Measurements from ENCODE around the gene ASXL1. TPM values are rescaled to one million over a fixed set of nuclear protein-coding genes. Genes with fewer than 3 reads are reported as not detected.

The ASXL1 gene
- polyA plus RNA-seq, 1 of the 3 experiments (the other 2 are of a cell fraction), result 36.6 TPM

- 93% methylated on average over 6 of the region's 8 CpGs for WGBS (ENCODE audit: low lambda C conversion rate)
- no peak for TF ChIP-seq TCF12 (IDR thresholded peaks at IDR 0.05)
- TF ChIP-seq, protein P1, sequence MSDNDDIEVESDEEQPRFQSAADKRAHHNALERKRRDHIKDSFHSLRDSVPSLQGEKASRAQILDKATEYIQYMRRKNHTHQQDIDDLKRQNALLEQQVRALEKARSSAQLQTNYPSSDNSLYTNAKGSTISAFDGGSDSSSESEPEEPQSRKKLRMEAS (IDR thresholded peaks at IDR 0.05; ENCODE audit: low read depth), result no peak
Measured at GRCh38 chr20:32451340-32451681, 93.2 kb downstream of the ASXL1 start.

GRCh38 chr20:32451682-32452461 is 93.7 kb downstream of the ASXL1 start:
- ChIA-PET CTCF (interaction anchor here (0.7 to 1.9 kb wide), 6 partner anchors 10 to 331 kb away, joined by 3 to 8 read pairs (median 4); no protein-coding TSS in a partner anchor), POLR2A (interaction anchor here (0.6 kb wide), 1 partner anchor 327 kb away, joined by 4 read pairs; no protein-coding TSS in a partner anchor)
- Histone ChIP-seq H3K79me2 (ENCODE audit: insufficient read depth) (peaks cover 25% of the 10 kb centered on the region; the same call in 1 of the 2 replicates), H3K9me2 (no peaks in the 10 kb centered on the region), H4K20me1 (ENCODE audit: insufficient read depth) (peaks cover 24% of the 10 kb centered on the region), H3F3A (replicated peaks; ENCODE audit: insufficient read depth) (no peaks in the 10 kb centered on the region), H3K27ac (ENCODE audit: low read depth in 2 of 2, low read length in 1 of 2) (peak overlapping the region in 1 of 2 experiments; percentile 98; a peak in 2 of 4 replicates), H3K4me2 (no peak overlapping the region), H3K4me3 (ENCODE audit: low read depth in 2 of 2, low read length in 1 of 2) (no peak overlapping the region), H3K27me3 (ENCODE audit: insufficient read depth) (no peaks in the 10 kb centered on the region), H3K9ac (no peak overlapping the region), H3K4me1 (ENCODE audit: control insufficient read depth in 1 of 2, insufficient read depth in 2 of 2, low read depth in 1 of 2, low read length in 1 of 2) (peaks cover 0 to 100% of the 10 kb centered on the region in 2 experiments; a peak in 2 of 4 replicates), H2AFZ (ENCODE audit: low read depth) (no peak overlapping the region), H3K9me3 (no peaks in the 10 kb centered on the region), H3K36me3 (replicated peaks in 1 of 2; ENCODE audit: control insufficient read depth in 1 of 2, insufficient read depth in 2 of 2, low read length in 1 of 2) (peaks cover 7 to 70% of the 10 kb centered on the region in 2 experiments)
- DNase-seq, result no peak
- 87% methylated on average over 26 of the region's 27 CpGs for WGBS (ENCODE audit: low lambda C conversion rate)
- TF ChIP-seq CTCF (IDR thresholded peaks at IDR 0.05) (no peak), MEF2A (IDR thresholded peaks at IDR 0.05; ENCODE audit: borderline replicate concordance, low read depth) (no peak), PBX3 (IDR thresholded peaks at IDR 0.05) (no peak), RAD21 (IDR thresholded peaks at IDR 0.05; ENCODE audit: low read length) (no peak), NFIC (IDR thresholded peaks at IDR 0.05; ENCODE audit: borderline replicate concordance) (no peak), USF1 (IDR thresholded peaks at IDR 0.05; ENCODE audit: borderline replicate concordance, low read depth) (no peak), RFX5 (IDR thresholded peaks at IDR 0.05; ENCODE audit: low read length) (no peak), RXRA (IDR thresholded peaks at IDR 0.05; ENCODE audit: borderline replicate concordance, low read depth) (no peak), MXI1 (IDR thresholded peaks at IDR 0.05; ENCODE audit: low read depth, low read length) (no peak), TAF1 (IDR thresholded peaks at IDR 0.05; ENCODE audit: borderline replicate concordance, low read depth, low read length) (no peak), GATA2 (CRISPR knock-in tag; IDR thresholded peaks at IDR 0.05) (no peak), FOSL2 (IDR thresholded peaks at IDR 0.05; ENCODE audit: borderline replicate concordance, low read depth) (no peak)
- TF ChIP-seq, protein P2, sequence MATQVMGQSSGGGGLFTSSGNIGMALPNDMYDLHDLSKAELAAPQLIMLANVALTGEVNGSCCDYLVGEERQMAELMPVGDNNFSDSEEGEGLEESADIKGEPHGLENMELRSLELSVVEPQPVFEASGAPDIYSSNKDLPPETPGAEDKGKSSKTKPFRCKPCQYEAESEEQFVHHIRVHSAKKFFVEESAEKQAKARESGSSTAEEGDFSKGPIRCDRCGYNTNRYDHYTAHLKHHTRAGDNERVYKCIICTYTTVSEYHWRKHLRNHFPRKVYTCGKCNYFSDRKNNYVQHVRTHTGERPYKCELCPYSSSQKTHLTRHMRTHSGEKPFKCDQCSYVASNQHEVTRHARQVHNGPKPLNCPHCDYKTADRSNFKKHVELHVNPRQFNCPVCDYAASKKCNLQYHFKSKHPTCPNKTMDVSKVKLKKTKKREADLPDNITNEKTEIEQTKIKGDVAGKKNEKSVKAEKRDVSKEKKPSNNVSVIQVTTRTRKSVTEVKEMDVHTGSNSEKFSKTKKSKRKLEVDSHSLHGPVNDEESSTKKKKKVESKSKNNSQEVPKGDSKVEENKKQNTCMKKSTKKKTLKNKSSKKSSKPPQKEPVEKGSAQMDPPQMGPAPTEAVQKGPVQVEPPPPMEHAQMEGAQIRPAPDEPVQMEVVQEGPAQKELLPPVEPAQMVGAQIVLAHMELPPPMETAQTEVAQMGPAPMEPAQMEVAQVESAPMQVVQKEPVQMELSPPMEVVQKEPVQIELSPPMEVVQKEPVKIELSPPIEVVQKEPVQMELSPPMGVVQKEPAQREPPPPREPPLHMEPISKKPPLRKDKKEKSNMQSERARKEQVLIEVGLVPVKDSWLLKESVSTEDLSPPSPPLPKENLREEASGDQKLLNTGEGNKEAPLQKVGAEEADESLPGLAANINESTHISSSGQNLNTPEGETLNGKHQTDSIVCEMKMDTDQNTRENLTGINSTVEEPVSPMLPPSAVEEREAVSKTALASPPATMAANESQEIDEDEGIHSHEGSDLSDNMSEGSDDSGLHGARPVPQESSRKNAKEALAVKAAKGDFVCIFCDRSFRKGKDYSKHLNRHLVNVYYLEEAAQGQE (IDR thresholded peaks at IDR 0.05; ENCODE audit: low read depth, low read length), result no peak
- TF ChIP-seq, protein P3, sequence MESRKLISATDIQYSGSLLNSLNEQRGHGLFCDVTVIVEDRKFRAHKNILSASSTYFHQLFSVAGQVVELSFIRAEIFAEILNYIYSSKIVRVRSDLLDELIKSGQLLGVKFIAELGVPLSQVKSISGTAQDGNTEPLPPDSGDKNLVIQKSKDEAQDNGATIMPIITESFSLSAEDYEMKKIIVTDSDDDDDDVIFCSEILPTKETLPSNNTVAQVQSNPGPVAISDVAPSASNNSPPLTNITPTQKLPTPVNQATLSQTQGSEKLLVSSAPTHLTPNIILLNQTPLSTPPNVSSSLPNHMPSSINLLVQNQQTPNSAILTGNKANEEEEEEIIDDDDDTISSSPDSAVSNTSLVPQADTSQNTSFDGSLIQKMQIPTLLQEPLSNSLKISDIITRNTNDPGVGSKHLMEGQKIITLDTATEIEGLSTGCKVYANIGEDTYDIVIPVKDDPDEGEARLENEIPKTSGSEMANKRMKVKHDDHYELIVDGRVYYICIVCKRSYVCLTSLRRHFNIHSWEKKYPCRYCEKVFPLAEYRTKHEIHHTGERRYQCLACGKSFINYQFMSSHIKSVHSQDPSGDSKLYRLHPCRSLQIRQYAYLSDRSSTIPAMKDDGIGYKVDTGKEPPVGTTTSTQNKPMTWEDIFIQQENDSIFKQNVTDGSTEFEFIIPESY (IDR thresholded peaks at IDR 0.05; ENCODE audit: borderline replicate concordance, low read depth), result no peak

More at GRCh38 chr20:32451340-32451681, 93.2 kb downstream of the ASXL1 start:
- no peaks in the 10 kb centered on the region for H3K9me3 ChIP-seq
- CTCF ChIA-PET, result interaction anchor here (0.8 to 1.9 kb wide), 6 partner anchors 10 to 331 kb away, joined by 3 to 8 read pairs (median 5); no protein-coding TSS in a partner anchor
- no peaks in the 10 kb centered on the region for H3F3A ChIP-seq (replicated peaks; ENCODE audit: insufficient read depth)
- peaks cover 7 to 76% of the 10 kb centered on the region in 2 experiments for H3K36me3 ChIP-seq (replicated peaks in 1 of 2; ENCODE audit: control insufficient read depth in 1 of 2, insufficient read depth in 2 of 2, low read length in 1 of 2)
- no peak for DNase-seq
- H2AFZ ChIP-seq (ENCODE audit: low read depth), result no peak overlapping the region
- H3K4me2 ChIP-seq, result no peak overlapping the region
- H3K27me3 ChIP-seq (ENCODE audit: insufficient read depth), result no peaks in the 10 kb centered on the region
- H3K4me3 ChIP-seq (ENCODE audit: low read depth in 2 of 2, low read length in 1 of 2), result no peak overlapping the region
- no peak overlapping the region for H3K9ac ChIP-seq
- peaks cover 19% of the 10 kb centered on the region for H4K20me1 ChIP-seq (ENCODE audit: insufficient read depth)
- POLR2A ChIA-PET, result no interaction called here
- peak overlapping the region in 1 of 2 experiments; percentile 98; a peak in 2 of 4 replicates for H3K27ac ChIP-seq (ENCODE audit: low read depth in 2 of 2, low read length in 1 of 2)
- peaks cover 0 to 100% of the 10 kb centered on the region in 2 experiments; a peak in 2 of 4 replicates for H3K4me1 ChIP-seq (ENCODE audit: control insufficient read depth in 1 of 2, insufficient read depth in 2 of 2, low read depth in 1 of 2, low read length in 1 of 2)
- no peaks in the 10 kb centered on the region for H3K9me2 ChIP-seq
- H3K79me2 ChIP-seq (ENCODE audit: insufficient read depth), result peaks cover 20% of the 10 kb centered on the region; the same call in 1 of the 2 replicates
